HG02763 (cell line): ENCODE results near the gene PPM1L.

Experiments
- ATAC-seq: cut with Tn5 transposase; IDR thresholded peaks from one replicate; pipeline ENCODE4 v1.9.1; 2021; ENCODE audit warnings: mild to moderate bottlenecking, moderate library complexity; ENCODE audit not compliant: unreplicated experiment

The PPM1L gene

DNA sequence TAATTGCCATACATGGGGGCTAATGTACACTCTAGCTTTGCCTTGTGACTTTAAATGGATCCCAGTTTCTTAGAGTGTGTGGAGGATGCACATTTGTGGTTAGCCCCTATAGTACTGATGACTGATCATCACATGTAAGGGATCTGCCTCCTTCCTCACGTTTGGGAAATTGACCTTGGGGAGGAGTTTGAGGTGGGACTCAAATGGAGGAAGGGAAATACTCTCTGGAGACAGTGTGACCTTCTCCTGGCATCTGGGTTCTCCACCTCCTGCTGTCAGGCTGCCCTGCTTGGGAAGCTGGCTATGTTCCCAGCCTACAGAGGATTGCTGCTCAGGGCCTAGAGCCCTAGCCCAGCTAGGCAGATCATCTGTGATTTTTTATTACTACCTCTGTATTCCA, 48.7 kb downstream of the PPM1L start:
- ATAC-seq, result no peak

GRCh38 chr3:160806094-160806493, 50.1 kb downstream of the PPM1L start:
- ATAC-seq, result no peak

DNA sequence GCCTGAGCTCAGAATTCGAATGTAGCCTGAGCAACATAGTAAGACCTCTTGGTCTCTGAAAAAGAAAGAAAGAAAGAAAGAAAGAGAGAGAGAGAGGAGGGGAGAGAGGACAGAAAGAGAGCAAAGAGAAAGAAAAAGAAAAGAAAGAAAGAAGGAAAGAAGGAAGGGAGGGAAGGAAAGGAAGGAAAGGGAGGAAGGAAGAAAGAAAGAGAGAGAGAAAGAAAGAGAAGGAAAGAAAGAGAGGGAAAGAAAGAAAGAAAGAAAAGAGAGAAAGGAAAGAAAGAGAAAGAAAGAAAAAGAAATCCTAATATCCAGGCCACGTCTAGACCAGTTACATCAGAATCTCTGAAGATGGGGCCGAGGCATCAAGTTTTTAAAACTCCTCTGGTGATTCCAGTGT, 50.7 kb downstream of the PPM1L start:
- no peak for ATAC-seq

DNA sequence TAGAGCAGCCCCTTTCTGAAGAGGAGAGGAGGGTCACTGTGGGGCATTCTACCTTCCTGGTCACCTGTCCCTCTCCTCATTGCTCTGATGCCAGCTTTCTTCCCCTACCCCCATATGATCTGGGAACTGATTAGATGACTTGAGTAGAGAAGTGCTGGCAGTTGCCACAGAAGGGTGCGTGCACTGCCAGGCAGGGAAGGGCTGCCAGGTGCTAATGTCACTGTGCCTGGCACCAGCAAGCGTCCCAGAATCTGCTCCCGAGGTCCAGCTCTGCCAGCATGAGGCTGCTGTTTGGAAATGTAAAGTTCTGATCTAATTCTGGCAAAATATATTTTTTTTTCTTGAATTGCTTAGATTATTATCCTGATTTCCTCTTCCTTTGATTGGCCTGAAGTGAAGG, 52.8 kb downstream of the PPM1L start:
- ATAC-seq, result no peak

DNA sequence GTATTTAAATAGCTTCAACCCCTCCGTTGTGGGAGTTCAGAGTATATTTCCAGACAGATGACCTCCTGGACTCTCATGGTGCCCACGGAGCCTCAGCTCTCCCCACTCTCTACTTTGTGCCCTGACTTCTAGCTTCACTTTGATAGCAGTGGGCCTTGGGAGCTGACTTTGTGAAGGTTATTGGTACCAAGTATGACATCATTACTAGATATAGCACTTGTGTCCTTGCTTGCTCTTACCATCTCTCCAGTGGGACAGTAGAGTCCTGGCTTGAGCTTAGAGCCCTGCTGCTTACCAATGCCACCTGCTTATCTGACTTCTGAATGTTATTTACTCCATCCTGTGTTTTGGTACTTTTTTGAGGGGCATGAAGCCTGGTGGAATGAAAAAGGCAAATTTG, 53.4 kb downstream of the PPM1L start:
- ATAC-seq, result no peak

DNA sequence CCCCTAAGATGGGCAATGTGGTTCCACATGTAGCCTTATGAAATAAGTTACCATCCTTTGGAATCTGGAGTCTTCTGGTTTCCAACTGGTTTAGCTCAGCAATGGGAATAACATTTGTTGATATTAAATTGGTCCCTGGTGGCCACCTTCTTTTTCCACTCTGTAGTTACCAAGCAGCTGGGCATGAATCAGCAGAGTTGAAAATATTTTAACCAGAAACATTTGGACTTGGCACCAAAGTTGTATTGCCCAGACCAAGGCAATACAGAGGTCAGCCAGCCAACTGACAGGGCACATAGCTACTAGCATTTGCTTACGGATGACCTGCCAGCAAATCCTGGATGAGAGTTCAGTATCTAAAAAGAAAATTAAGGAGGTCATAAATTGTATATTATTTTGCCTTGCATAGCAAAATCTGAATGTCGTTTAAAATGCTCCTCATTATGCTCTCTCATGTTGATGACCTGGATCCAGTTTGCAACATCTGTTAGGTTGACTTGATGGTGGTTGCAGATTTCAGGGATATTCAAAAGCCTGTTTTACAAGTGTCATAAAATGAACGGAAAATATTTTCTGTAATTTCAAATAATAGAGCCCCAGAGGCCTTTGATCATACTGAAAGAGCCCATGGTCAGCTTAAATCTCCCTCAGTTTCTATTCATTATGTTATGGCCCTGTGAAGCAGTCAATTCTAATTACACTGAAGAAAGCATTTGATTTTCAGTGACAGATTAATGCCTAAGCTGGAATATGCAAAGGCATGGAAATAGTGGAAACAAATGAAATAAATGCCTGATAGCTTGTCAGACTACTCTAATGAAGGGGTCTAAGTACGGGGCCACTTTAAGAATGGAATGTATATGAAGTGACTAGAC, 54.6 kb downstream of the PPM1L start:
- no peak for ATAC-seq

- ATAC-seq, result no peak
Observed at GRCh38 chr3:160811237-160811548, 55.2 kb downstream of the PPM1L start.

GRCh38 chr3:160812304-160812703, 56.3 kb downstream of the PPM1L start:
- no peak for ATAC-seq

- ATAC-seq, result no peak
Observed at GRCh38 chr3:160815280-160815679, 59.2 kb downstream of the PPM1L start.

- ATAC-seq, result no peak
Observed at GRCh38 chr3:160820022-160820421, 64.0 kb downstream of the PPM1L start.

DNA sequence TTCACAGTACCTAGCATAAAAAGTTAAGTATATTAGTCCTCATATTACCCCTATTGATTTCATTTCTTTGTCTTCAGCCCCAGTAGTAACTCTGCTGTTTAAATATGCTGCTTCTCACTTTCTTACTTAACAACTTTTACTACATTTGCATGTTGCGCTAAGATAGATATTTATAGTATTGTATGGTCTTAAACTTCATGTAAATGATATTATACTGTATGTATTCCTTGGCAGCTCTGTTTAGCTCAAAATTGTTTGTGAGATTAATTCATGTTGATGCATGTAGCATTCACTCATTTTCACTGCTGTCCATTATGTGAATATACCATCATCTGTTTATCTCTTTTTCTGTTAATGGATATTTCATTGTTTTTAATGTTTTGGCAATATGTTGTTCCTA, 64.4 kb downstream of the PPM1L start:
- no peak for ATAC-seq

GRCh38 chr3:160822936-160823335, 66.9 kb downstream of the PPM1L start:
- ATAC-seq, result no peak

GRCh38 chr3:160825311-160825800, 69.3 kb downstream of the PPM1L start:
- no peak for ATAC-seq

DNA sequence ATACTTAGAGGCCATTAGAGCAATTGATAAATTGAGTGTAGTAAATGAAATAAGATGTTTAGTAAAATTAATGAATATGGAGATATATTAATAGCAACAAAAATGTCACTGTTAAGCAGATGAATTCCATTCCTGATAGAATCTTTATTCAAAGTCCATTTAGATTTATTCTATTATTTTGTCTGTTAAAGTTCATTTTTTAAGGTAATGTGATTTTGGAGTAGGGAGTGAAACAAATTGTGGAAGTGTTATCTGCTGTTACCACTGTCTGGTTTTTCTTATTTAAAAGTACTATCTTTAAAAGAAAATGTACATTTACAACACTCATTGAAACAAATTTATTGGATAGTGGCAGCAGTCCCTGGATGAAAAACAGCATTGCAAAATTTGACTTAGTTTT, 70.4 kb downstream of the PPM1L start:
- no peak for ATAC-seq

- ATAC-seq, result no peak
Observed at GRCh38 chr3:160826991-160827390, 71.0 kb downstream of the PPM1L start.

DNA sequence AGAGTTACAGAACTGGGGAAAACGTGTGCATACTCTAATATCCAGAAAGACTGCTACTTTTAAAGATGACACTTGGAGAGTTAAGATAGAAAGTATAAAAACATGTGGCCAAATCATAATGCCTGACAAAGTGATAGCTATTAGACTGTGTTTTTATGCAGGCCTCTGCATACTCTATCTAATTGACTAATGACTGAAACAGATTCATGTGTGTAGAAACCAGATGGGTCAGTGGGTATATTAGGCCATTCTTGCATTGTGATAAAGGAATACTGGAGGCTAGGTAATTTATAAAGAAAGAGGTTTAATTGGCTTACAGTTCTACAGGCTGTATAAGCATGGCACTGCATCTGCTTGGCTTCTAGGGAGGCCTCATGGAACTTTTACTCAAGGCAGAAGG, 71.5 kb downstream of the PPM1L start:
- ATAC-seq, result no peak

DNA sequence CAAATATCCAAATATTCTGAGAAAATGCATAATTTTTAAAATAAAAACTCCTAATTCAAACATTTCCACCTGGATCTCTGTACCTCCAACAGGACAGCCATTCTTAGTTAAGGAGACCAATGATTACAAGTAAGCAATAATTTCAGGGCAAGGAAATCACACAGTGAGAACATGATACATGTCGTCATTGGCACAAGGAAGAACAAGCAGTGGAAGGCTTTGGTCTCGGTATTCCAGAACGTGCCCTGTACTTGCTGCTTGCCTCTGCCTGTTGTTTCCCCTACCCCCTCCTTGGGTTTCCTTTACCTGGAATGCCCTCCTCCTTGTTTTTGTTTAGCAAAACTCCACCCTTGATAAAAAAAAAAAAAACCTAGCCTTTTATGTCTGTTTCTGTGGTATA, 72.8 kb downstream of the PPM1L start:
- no peak for ATAC-seq

DNA sequence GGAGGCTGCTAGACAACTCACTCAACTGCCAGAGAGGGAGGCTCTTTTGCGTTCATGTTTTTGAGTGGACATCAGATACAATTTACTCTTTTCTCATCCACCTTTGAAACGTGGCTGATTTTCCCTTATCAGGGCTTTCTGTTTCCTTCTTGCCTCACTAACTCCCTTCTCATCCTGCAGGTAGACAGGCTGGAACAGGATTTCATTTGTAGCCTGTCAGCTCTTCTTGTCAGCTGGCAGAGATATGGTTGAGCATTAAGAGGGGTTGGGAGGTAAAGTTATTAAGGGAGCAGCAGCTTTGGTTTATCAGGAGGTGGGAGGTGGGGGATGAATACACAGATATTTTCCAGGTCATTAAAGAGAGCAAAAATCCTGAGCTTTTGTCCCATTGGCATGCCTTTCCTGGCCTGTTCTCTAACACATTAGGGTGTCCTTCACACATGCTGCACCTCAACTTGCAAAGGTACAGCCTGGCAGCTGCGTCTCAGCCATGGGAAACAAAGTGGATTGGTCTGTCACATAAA, 73.5 kb downstream of the PPM1L start:
- ATAC-seq, result no peak

DNA sequence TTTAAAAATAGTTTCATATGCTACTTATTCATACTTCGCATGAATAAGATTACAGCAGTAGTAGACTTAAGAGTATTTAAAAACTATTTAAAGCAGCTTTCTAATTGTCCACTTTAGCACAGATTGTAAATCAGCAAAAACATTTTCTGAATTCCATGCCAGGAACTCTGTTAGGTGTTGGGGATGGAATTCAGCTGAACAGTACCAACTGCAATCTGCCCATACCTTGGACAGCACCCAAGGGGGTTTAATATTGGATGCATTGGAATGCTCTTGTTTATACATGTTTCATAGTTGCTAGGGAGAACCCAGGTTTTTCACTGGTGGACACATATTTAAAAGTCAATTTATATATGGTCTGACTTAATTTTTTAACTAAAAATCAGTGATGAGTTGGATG, 74.8 kb downstream of the PPM1L start:
- no peak for ATAC-seq

DNA sequence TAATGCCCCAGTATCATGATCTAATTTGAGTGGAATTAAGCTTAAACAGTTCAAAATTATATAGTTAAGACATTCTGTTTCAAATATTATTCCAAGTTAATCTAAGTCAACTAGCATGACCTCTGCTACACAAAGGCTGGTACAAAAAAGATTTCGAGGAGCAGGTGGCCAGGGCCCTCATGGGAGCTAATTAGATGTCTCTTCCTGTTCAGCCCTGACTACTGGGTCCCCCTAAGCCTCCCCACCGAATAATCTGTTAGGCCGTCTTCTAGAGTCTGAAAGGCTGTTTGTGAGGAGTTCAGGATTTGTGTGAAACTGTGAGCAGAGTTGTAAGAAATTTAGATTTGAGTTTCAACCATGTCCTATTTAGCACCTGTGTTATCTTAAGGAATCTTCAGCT, 75.4 kb downstream of the PPM1L start:
- ATAC-seq, result no peak

GRCh38 chr3:160837394-160837980, 81.5 kb downstream of the PPM1L start:
- ATAC-seq, result no peak

DNA sequence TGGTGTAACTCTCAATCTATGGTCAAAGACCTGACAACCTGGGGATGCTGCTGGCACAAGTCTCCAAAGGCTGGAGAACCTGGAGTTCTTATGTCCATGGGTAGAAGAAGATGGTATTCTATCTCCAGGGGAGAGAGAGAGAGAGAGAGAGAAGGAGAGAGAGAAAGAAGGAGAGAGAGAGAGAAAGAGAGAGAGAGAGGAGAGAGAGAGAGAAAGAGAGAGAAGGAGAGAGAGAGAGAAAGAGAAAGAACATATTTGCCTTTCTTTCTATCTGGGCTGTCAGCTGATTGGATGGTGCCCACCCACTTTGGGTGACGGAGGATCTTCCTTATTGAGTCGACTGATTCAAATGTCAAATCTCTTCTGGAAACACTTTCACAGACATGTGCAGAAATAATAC, 84.6 kb downstream of the PPM1L start:
- ATAC-seq, result no peak
